ENCODE results near the gene TET3. TPM values are rescaled to one million over a fixed set of nuclear protein-coding genes. Genes with fewer than 3 reads are reported as not detected.

TET3 gene
- total and polyA plus RNA-seq, 7 donors, result 0.56 to 11.2 (median 3.2) TPM

DNA sequence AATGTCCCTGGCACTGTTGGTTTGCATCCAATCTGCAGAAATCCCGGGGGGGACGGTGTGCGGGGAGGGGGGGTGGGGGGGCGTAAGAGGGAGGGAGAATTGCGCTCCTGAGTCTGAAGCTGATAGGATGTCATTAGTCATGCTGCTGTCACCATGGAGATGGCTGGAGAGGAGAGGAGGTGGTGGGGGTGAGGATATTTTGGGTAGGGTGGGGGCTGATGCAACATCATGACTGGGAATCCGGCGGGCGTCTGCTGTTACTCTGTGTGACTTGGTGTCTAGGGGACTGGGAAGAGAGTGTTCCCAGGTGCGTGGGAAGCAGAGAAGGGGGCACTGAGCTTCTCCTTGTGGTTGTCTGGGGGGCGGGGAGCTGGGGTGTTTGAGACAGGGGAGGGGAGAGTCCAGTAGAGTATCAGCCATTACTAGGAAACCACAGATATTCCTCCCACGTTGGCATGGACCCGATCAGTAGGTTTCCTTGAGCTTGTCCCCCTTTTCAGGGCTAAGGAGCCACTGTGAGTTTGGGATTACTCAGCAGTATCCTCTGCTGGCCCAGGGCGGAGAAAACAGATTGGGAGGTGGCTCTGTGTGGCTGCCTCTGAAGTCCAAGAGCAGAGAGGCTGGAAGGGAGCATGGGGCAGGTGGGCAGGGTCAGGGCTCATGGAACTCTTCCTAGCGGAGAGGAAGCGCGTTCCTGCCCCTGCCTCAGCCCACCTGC, 18.9 kb downstream of the TET3 start:
- H3K4me3 ChIP-seq, result peak overlapping the region; percentile 73
- no peak for TF ChIP-seq CTCF (IDR thresholded peaks at IDR 0.05)
- 38 to 50% (median 39%) methylated on average over 16 of the region's 16 CpGs for WGBS, 3 donors
- H3K36me3 ChIP-seq (ENCODE audit: insufficient read depth in 1 of 2, low read depth in 1 of 2), result no peaks in the 10 kb centered on the region
- H3K27me3 ChIP-seq (ENCODE audit: insufficient read depth in 3 of 3, low read length in 2 of 3), result no peaks in the 10 kb centered on the region
- peak; percentile 58 to 66 for DNase-seq
- H3K4me1 ChIP-seq, result peaks cover 11% of the 10 kb centered on the region
- ATAC-seq, result peak; percentile 39 to 70 (median 64)
- no peaks in the 10 kb centered on the region for H3K9me3 ChIP-seq
- no peak overlapping the region for H3K27ac ChIP-seq
- intact Hi-C loops (cut with DNase I), result no loop called here

DNA sequence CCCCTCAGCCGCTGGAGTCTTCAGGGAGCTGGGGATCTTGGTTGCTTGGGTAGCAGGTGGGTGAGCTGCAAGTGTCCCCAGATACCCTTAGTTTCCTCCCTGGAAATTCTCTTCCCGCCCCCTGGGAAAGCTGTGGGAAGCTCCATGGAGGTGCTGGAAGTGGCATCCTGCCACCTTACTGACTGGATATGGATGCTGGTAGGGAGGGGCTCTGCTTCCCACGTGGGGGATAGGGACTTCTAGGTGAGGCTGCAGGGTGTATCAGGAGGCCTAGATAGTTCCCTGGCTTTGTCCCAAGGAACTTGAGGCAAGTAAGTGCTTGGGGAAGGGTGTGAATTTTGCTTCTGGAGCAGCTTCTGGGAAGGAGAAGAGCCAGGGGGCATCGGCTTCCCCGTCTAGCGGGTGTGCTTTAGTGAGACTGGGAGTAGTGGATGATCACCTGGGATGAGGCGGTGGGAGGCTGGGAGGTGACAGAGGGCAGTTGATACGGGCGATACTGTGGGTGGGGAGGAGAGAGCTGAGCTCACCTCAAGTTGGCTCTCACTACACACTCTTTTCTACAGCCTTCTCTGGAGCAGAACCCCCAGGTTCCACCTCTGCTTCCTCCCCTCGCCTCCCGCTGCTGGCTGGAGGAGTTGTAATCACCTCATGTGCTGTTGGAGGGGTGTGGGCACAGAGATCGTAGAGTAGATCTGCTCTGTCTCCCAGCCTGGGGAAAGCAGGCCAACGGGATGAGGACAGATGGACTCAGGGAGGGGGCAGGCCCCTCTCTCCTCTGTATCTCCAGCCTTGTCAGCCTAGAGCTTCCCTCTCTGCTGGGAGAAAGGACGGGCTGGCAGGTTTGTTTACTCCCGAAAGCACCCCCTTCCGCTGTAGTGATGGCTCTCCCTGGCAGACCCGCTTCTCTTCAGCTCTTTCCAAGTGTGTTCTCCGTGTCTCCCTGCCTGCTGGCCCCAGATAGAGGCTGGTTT, 19.8 kb downstream of the TET3 start:
- H3K27ac ChIP-seq, result no peak overlapping the region
- H3K36me3 ChIP-seq (ENCODE audit: insufficient read depth in 1 of 2, low read depth in 1 of 2), result no peaks in the 10 kb centered on the region
- WGBS, 3 donors, result 66 to 84% (median 71%) methylated on average over 18 of the region's 18 CpGs
- no peaks in the 10 kb centered on the region for H3K27me3 ChIP-seq (ENCODE audit: insufficient read depth in 3 of 3, low read length in 2 of 3)
- no peak for ATAC-seq
- TF ChIP-seq CTCF (IDR thresholded peaks at IDR 0.05), result no peak
- H3K4me3 ChIP-seq, result no peak overlapping the region
- intact Hi-C loops (cut with DNase I), result no loop called here
- no peak for DNase-seq
- no peaks in the 10 kb centered on the region for H3K9me3 ChIP-seq
- peaks cover 20% of the 10 kb centered on the region for H3K4me1 ChIP-seq

DNA sequence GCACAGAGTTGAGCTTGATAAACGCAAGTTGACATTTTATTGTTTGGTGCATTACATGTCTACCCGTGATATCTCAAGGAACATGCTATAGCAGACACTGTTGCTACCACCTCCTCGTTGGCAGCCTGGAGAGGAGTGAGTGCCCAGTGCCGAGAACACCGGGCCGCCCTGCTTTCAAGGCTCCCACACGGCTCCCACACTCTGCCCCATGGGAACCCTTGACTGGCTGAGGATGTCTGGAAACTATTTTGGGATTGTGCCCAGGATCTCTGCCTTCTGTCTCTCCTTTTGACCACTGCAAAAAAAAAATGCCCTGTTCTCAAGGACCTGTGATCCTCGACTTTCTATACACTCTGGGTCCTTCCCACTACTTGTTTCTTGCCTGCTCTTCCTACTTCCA, 21.1 kb downstream of the TET3 start:
- Histone ChIP-seq H3K27ac (no peak overlapping the region), H3K9me3 (no peaks in the 10 kb centered on the region), H3K27me3 (ENCODE audit: insufficient read depth in 3 of 3, low read length in 2 of 3) (no peaks in the 10 kb centered on the region), H3K4me3 (no peak overlapping the region), H3K4me1 (peaks cover 26% of the 10 kb centered on the region), H3K36me3 (ENCODE audit: insufficient read depth in 1 of 2, low read depth in 1 of 2) (no peaks in the 10 kb centered on the region)
- WGBS, 3 donors, result 44 to 58% (median 53%) methylated on average over 8 of the region's 8 CpGs
- TF ChIP-seq CTCF (IDR thresholded peaks at IDR 0.05), result no peak
- intact Hi-C loops (cut with DNase I), result no loop called here
- no peak for DNase-seq
- no peak for ATAC-seq

DNA sequence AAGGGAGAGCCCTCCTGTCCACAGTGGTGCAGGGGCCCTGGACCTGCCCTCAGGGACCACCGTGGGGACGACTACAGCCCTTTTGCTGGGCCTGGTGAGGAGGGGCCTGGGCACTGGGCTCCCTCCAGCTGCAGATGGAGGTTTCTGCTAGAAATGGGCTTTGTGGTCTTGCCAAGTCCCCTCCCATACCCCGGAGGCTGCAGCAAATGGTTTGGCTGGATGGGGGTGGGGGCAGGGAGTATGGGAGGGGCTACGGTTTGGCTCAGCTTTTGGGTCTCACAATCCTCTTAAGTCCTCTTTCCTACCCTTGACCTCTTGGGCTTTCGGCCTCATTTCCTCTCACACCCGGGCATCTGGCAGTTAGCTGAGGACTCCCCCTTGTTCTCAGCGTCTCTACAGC, 21.7 kb downstream of the TET3 start:
- intact Hi-C loops (cut with DNase I), result no loop called here
- H3K4me3 ChIP-seq, result no peak overlapping the region
- ATAC-seq (no peak), DNase-seq (no peak)
- 31 to 37% (median 35%) methylated on average over 7 of the region's 7 CpGs for WGBS, 3 donors
- no peaks in the 10 kb centered on the region for H3K36me3 ChIP-seq (ENCODE audit: insufficient read depth in 1 of 2, low read depth in 1 of 2)
- H3K4me1 ChIP-seq, result peaks cover 26% of the 10 kb centered on the region
- H3K9me3 ChIP-seq, result no peaks in the 10 kb centered on the region
- TF ChIP-seq CTCF (IDR thresholded peaks at IDR 0.05), result no peak
- no peak overlapping the region for H3K27ac ChIP-seq
- no peaks in the 10 kb centered on the region for H3K27me3 ChIP-seq (ENCODE audit: insufficient read depth in 3 of 3, low read length in 2 of 3)

Data from psoas muscle (tissue), 8 donors.